Pancreas (tissue), 10 donors: ENCODE results near the gene C3orf20. TPM values are rescaled to one million over a fixed set of nuclear protein-coding genes. Genes with fewer than 3 reads are reported as not detected.

Experiments
- ATAC-seq, 4 donors: fragments of 200-7000 bp; cut with Tn5 transposase; one replicate each; pipeline versions ENCODE4 v1.8.0 to v1.9.1; 2020; ENCODE audit warnings: mild to moderate bottlenecking in 4 of 4, moderate library complexity in 4 of 4
- DNase-seq, 6 donors: peaks; one replicate each; pipeline ENCODE4 v3.0.0-alpha.2; 2020
- FAIRE-seq: peaks from 2 replicates; lab custom pipeline; 2012; peaks lifted over from hg19 to GRCh38; lab: Jason Lieb, UNC
- H3K27ac ChIP-seq, 4 donors: fragments of 200-600 bp; sonication (generic); 1 replicate in 3 of 4; 2 replicates in 1 of 4; pipeline versions ENCODE4 v1.5.0 to v1.8.0; 2020
- H3K27me3 ChIP-seq, 4 donors: fragments of 200-600 bp; one replicate each; pipeline ENCODE4 v1.8.0; 2021
- H3K36me3 ChIP-seq, 3 donors: fragments of 200-600 bp; sonication (generic) in 1 of 3; one replicate each; pipeline versions ENCODE4 v1.5.0 to v1.8.0; 2020 to 2021
- H3K4me1 ChIP-seq, 3 donors: fragments of 200-600 bp; one replicate each; pipeline ENCODE4 v1.8.0; 2021
- H3K4me3 ChIP-seq, 4 donors: fragments of 200-600 bp; sonication (generic) in 2 of 4; one replicate each; pipeline versions ENCODE4 v1.5.0 to v1.8.0; 2020 to 2021
- H3K9me3 ChIP-seq, 4 donors: fragments of 200-600 bp; one replicate each; pipeline ENCODE4 v1.8.0; 2021
- WGBS, 2 donors: extraction: QIAGEN DNeasy Blood & Tissue Kit; methylation state at CpG; one replicate each; pipeline ENCODE4 v1.1.7; 2013; 5-methylcytosine and 5-hydroxymethylcytosine counted together
- intact Hi-C, 3 donors: fragments of 100-400 bp; cut with DNase I; formaldehyde crosslinking; loops; one replicate each; pipeline versions ENCODE4 v1.11.1 to v1.14.2; 2022
- polyA plus RNA-seq, 2 donors: library from polyadenylated mRNA; stranded (reverse); fragments of 200-250 nt; gene quantifications; one replicate each; pipeline ENCODE4 v1.2.3, GENCODE V29; 2013
- total RNA-seq, 6 donors: library from RNA; stranded (reverse); fragmentation: NEBNext Ultra II Directional in 4 of 6; extraction: Animal tissue kit (Norgen Biotek cat#: 25700) in 4 of 6; gene quantifications; one replicate each; pipeline versions ENCODE4 v1.2.1 to v1.2.4, GENCODE V29; 2021 to 2023
- TF ChIP-seq, protein P1 (sequence below), 4 donors: fragments of 200-600 bp; sonication (generic) in 3 of 4; IDR thresholded peaks; one replicate each; pipeline versions ENCODE4 v1.5.0 to v1.8.0; 2021; ENCODE audit warnings: antibody characterized with exemption in 4 of 4
- donor health status: healthy with polysubstance abuse.
- donor health status: DM: no; HTN: no; CAD: no; lungs with moderate emphysema.
- donor health status: DM: no; HTN: no; CAD: no.
- donor health status: control.
- donor health status: control.
- donor health status: Bipolar disorder and iron deficiency.
- donor health status: DM: yes; HTN: yes; CAD: no.
- donor health status: DM: no; HTN: no; CAD: no.
- donor health status: DM: no; HTN: no; CAD: no.
- donor health status: DM: yes; HTN: yes; CAD: no.

The C3orf20 gene
- total and polyA plus RNA-seq, 8 donors = 0.02 to 0.12 (median 0.06) TPM; not detected in 3

GRCh38 chr3:14658978-14659377 lies 16.0 kb upstream of the C3orf20 start:
- TF ChIP-seq, protein P1, sequence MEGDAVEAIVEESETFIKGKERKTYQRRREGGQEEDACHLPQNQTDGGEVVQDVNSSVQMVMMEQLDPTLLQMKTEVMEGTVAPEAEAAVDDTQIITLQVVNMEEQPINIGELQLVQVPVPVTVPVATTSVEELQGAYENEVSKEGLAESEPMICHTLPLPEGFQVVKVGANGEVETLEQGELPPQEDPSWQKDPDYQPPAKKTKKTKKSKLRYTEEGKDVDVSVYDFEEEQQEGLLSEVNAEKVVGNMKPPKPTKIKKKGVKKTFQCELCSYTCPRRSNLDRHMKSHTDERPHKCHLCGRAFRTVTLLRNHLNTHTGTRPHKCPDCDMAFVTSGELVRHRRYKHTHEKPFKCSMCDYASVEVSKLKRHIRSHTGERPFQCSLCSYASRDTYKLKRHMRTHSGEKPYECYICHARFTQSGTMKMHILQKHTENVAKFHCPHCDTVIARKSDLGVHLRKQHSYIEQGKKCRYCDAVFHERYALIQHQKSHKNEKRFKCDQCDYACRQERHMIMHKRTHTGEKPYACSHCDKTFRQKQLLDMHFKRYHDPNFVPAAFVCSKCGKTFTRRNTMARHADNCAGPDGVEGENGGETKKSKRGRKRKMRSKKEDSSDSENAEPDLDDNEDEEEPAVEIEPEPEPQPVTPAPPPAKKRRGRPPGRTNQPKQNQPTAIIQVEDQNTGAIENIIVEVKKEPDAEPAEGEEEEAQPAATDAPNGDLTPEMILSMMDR (IDR thresholded peaks at IDR 0.05) = no peak
- DNase-seq = no peak
- no peak overlapping the region for H3K27ac ChIP-seq
- no peak for ATAC-seq
- no peak overlapping the region for H3K4me3 ChIP-seq
- no peaks in the 10 kb centered on the region for H3K9me3 ChIP-seq
- WGBS, 2 donors = 84 to 88% methylated on average over 2 of the region's 2 CpGs
- peaks cover 4 to 79% (median 35%) of the 10 kb centered on the region in 3 donors for H3K36me3 ChIP-seq
- H3K4me1 ChIP-seq = peaks cover under 1 to 10% (median 6%) of the 10 kb centered on the region in 3 donors
- intact Hi-C loops = no loop called here
- no peak for FAIRE-seq
- H3K27me3 ChIP-seq = no peaks in the 10 kb centered on the region

DNA sequence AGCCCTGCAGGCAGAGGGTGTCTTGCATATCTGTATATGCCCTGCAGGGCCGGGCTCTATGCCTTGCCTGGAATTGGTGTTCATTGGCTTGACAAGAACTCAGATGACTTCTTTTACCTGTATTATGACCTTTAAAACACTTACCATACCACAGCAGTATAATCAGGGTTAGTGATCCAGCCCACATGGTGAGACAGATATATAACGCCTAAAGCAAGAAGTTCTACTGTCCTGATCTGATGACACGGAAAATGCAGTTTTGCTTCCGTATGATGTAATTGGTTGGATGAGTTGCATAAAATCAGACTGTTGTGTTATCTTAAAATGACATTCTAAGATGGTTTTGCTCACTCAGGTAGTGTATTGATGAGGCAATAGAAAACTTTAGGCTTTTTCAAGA lies 14.0 kb upstream of the C3orf20 start:
- ATAC-seq = no peak
- H3K27me3 ChIP-seq = no peaks in the 10 kb centered on the region
- intact Hi-C loops = no loop called here
- no peak overlapping the region for H3K4me3 ChIP-seq
- no peak for DNase-seq
- TF ChIP-seq, protein P1 (IDR thresholded peaks at IDR 0.05) = no peak
- H3K4me1 ChIP-seq = peaks cover 3 to 8% (median 5%) of the 10 kb centered on the region in 3 donors
- no peak for FAIRE-seq
- H3K9me3 ChIP-seq = no peaks in the 10 kb centered on the region
- WGBS, 2 donors = 70 to 83% methylated on average over 4 of the region's 4 CpGs
- H3K27ac ChIP-seq = no peak overlapping the region
- H3K36me3 ChIP-seq = peaks cover 4 to 86% (median 40%) of the 10 kb centered on the region in 3 donors

DNA sequence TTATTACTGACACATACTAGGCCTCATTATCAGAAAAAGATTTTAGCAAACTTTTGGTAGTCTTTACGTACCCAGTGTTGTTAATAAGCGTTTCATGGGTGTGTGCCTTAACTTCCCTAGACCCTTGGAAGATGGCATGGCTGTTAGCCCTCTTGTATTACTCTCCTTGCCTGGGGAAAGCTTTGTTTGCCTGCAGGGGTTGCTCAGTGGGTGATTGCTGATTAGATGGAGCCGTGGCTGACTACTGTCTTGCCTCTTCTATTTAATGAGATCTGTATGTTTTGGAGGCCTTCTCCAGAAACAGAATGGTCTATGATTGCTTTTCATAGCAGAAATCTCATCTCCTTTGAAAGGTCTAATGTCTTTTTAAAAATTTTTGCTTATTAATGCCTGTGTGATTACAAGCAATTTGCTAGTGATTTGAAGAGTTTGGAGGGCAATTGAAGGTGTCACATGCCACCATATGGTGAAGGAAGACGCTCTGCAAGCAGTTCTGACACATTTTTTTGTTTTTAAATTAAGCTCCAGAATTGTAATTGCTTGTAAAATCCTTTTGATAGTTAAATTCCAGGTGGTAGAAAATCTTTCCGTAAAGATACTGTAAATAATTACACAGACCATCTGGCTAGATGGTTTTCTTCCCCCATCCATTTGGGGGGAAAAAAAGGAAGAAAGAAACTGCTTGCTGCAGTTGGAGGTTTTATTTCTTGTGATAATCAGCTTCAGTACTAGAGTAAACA lies 11.4 kb upstream of the C3orf20 start:
- WGBS, 2 donors = 61 to 68% methylated on average over 5 of the region's 5 CpGs
- Histone ChIP-seq H3K4me1 (peaks cover 5 to 9% (median 8%) of the 10 kb centered on the region in 3 donors), H3K9me3 (no peaks in the 10 kb centered on the region), H3K27me3 (no peaks in the 10 kb centered on the region), H3K36me3 (peaks cover 4 to 87% (median 39%) of the 10 kb centered on the region in 3 donors), H3K27ac (no peak overlapping the region), H3K4me3 (no peak overlapping the region)
- intact Hi-C loops = no loop called here
- no peak for ATAC-seq
- TF ChIP-seq, protein P1 (IDR thresholded peaks at IDR 0.05) = no peak
- no peak for DNase-seq
- no peak for FAIRE-seq

GRCh38 chr3:14664170-14664569 lies 10.8 kb upstream of the C3orf20 start:
- intact Hi-C loops = no loop called here
- peaks cover 4 to 87% (median 41%) of the 10 kb centered on the region in 3 donors for H3K36me3 ChIP-seq
- no peak overlapping the region for H3K27ac ChIP-seq
- DNase-seq = no peak
- no peaks in the 10 kb centered on the region for H3K9me3 ChIP-seq
- 43 to 47% methylated on average over 3 of the region's 3 CpGs for WGBS, 2 donors
- no peaks in the 10 kb centered on the region for H3K27me3 ChIP-seq
- TF ChIP-seq, protein P1 (IDR thresholded peaks at IDR 0.05) = no peak
- ATAC-seq = peak in 1 of 4 donors; percentile 26
- H3K4me1 ChIP-seq = peaks cover 5 to 9% (median 8%) of the 10 kb centered on the region in 3 donors
- no peak for FAIRE-seq
- H3K4me3 ChIP-seq = no peak overlapping the region

GRCh38 chr3:14672588-14672987 lies 2.4 kb upstream of the C3orf20 start:
- TF ChIP-seq, protein P1 (IDR thresholded peaks at IDR 0.05) = no peak
- Histone ChIP-seq H3K9me3 (no peaks in the 10 kb centered on the region), H3K4me3 (no peak overlapping the region), H3K27me3 (no peaks in the 10 kb centered on the region), H3K4me1 (no peaks in the 10 kb centered on the region), H3K27ac (no peak overlapping the region), H3K36me3 (peaks cover 3 to 54% (median 39%) of the 10 kb centered on the region in 3 donors)
- no peak for ATAC-seq
- FAIRE-seq = no peak
- WGBS, 2 donors = 87 to 91% methylated on average over 4 of the region's 4 CpGs
- no peak for DNase-seq
- intact Hi-C loops = loop anchor here in 2 of 3 donors (10.0 kb wide), 1 partner anchor 242 kb away; no protein-coding TSS in a partner anchor
